ENCODE results near the gene LRP11.

- TF ChIP-seq CTCF (IDR thresholded peaks at IDR 0.05) (no peak), POLR2A (IDR thresholded peaks at IDR 0.05) (no peak)
Observed at GRCh38 chr6:149825292-149825691, 38.9 kb downstream of the LRP11 start.
